AG04449 (cell line): Measurements from ENCODE around the gene ZNF554.
A peak's percentile ranks its signal among the peaks of the same experiment; 100 is the strongest.

ENCODE experiments used
- CTCF ChIA-PET: fragments of 350-600 bp; formaldehyde crosslinking; extraction: SDS; loops from one replicate; lab custom pipeline; 2021; ENCODE audit warnings: antibody characterized with exemption; lab: Yijun Ruan, JAX
- POLR2A ChIA-PET: fragments of 400-600, 350-600 bp; formaldehyde crosslinking; extraction: SDS; loops from one replicate; lab custom pipeline; 2020; ENCODE audit warnings: antibody characterized with exemption, inconsistent platforms; lab: Yijun Ruan, JAX
- DNase-seq: peaks from one replicate; pipeline ENCODE4 v3.0.0-alpha.2; 2010; ENCODE audit warnings: low read depth, low spot score
- H3K4me3 ChIP-seq: 2 replicates; pipeline ENCODE4 v1.5.1; 2011; ENCODE audit warnings: low read depth, mild to moderate bottlenecking, control low read depth, low read length
- CTCF ChIP-seq: IDR thresholded peaks from one replicate; pipeline ENCODE4 v1.5.1; 2011; ENCODE audit warnings: mild to moderate bottlenecking, moderate library complexity, low read length, control low read depth, inconsistent platforms; ENCODE audit not compliant: insufficient read depth; ENCODE audit errors: missing control alignments

The ZNF554 gene

GRCh38 chr19:2782936-2783780 is 36.5 kb upstream of the ZNF554 start, which contains the start of gene SGTA:
SGTA (minus strand) TSS chr19:2783273; CDS start chr19:2769068, 14,205 bp downstream.
- ChIA-PET POLR2A (no interaction called here), CTCF (interaction anchor here (1.0 to 1.7 kb wide), 5 partner anchors 9 to 135 kb away, joined by 3 to 9 read pairs (median 3); no protein-coding TSS in a partner anchor)
- peak; percentile 89 for DNase-seq
- peak within 1 kb of the TSS; percentile 99 for H3K4me3 ChIP-seq
- peak; percentile 58 for TF ChIP-seq CTCF

- peak overlapping the region; percentile 50 for H3K4me3 ChIP-seq
- POLR2A ChIA-PET: no interaction called here
- DNase-seq: no peak
- no peak for TF ChIP-seq CTCF
- CTCF ChIA-PET: interaction anchor here (1.0 to 1.7 kb wide), 5 partner anchors 8 to 135 kb away, joined by 3 to 9 read pairs (median 3); no protein-coding TSS in a partner anchor
Measured at GRCh38 chr19:2783781-2784145, 35.9 kb upstream of the ZNF554 start.

GRCh38 chr19:2785244-2785997 is 34.2 kb upstream of the ZNF554 start, which contains the start of gene THOP1:
THOP1 (plus strand) TSS chr19:2785503; CDS start chr19:2785663, 160 bp downstream.
- ChIA-PET CTCF (interaction anchor here (0.8 kb wide), 2 partner anchors 34 to 137 kb away, joined by 3 to 4 read pairs; no protein-coding TSS in a partner anchor), POLR2A (interaction anchor here (0.6 to 1.3 kb wide), 4 partner anchors 9 to 309 kb away, joined by 3 to 4 read pairs (median 4); partner anchors contain the start of gene GADD45B)
- TF ChIP-seq CTCF: no peak
- peak within 1 kb of the TSS; percentile 86 for H3K4me3 ChIP-seq
- peak; percentile 84 for DNase-seq

- POLR2A ChIA-PET: no interaction called here
- no peak overlapping the region for H3K4me3 ChIP-seq
- CTCF ChIA-PET: interaction anchor here (1.2 to 1.8 kb wide), 2 partner anchors 32 to 139 kb away, joined by 4 to 5 read pairs; partner anchors contain the start of gene ZNF554
- no peak for DNase-seq
- TF ChIP-seq CTCF: no peak
Measured at GRCh38 chr19:2787115-2787514, 32.6 kb upstream of the ZNF554 start.

- POLR2A ChIA-PET: no interaction called here
- H3K4me3 ChIP-seq: no peak overlapping the region
- DNase-seq: no peak
- CTCF ChIA-PET: no interaction called here
- no peak for TF ChIP-seq CTCF
Measured at GRCh38 chr19:2788237-2788636, 31.4 kb upstream of the ZNF554 start.
